GM13976 (cell line): ENCODE measurements around the gene MSRB2.
A peak's percentile ranks its signal among the peaks of the same experiment; 100 is the strongest.
"Not testable (repeated sequence)": the region's sequence is repeated elsewhere in the genome, so short reads cannot be mapped to it uniquely, and the experiment has no call there.

Experiments
- DNase-seq: peaks from one replicate; pipeline ENCODE4 v3.0.0; 2012; ENCODE audit warnings: low spot score
- CTCF ChIP-seq: IDR thresholded peaks from 2 replicates; pipeline ENCODE4 v1.5.1; 2012; ENCODE audit warnings: borderline replicate concordance, mild to moderate bottlenecking; ENCODE audit not compliant: insufficient read depth; ENCODE audit errors: extremely low read depth, missing control alignments, control extremely low read depth
- in situ Hi-C: fragments of 300-500 bp; cut with MboI; formaldehyde crosslinking; loops from one replicate; pipeline ENCODE4 v1.12.0; 2022; ENCODE audit warnings: low sequenced_read_pairs, mixed read lengths, inconsistent platforms; ENCODE audit not compliant: unreplicated experiment

The MSRB2 gene

GRCh38 chr10:23063973-23064812 is 31.2 kb upstream of the MSRB2 start:
- in situ Hi-C loops, result no loop called here
- no peak for DNase-seq
- no peak for TF ChIP-seq CTCF

- in situ Hi-C loops, result not testable (repeated sequence)
Observed at GRCh38 chr10:23064813-23065114, 30.6 kb upstream of the MSRB2 start.

GRCh38 chr10:23065181-23065948 is 30.0 kb upstream of the MSRB2 start:
- no peak for TF ChIP-seq CTCF
- no peak for DNase-seq
- in situ Hi-C loops, result no loop called here

More at GRCh38 chr10:23064813-23065114, 30.6 kb upstream of the MSRB2 start:
- DNase-seq, result not testable (repeated sequence)

GRCh38 chr10:23067337-23067736 is 28.0 kb upstream of the MSRB2 start:
- DNase-seq, result no peak
- in situ Hi-C loops, result no loop called here
- TF ChIP-seq CTCF, result no peak

- TF ChIP-seq CTCF, result peak; percentile 80
- DNase-seq, result peak; percentile 75
- in situ Hi-C loops, result no loop called here
Observed at GRCh38 chr10:23067939-23068775, 27.2 kb upstream of the MSRB2 start.

- no peak for DNase-seq
- TF ChIP-seq CTCF, result no peak
- in situ Hi-C loops, result no loop called here
Observed at GRCh38 chr10:23069019-23069815, 26.2 kb upstream of the MSRB2 start.

- in situ Hi-C loops, DNase-seq: not testable (repeated sequence)
Observed at GRCh38 chr10:23070092-23070912, 25.1 kb upstream of the MSRB2 start.
